SK-N-SH treated with all-trans-retinoic acid at 6 μM for 48 hours (cell line): ENCODE data around the gene MEPCE.

Experiments
- ARNTL ChIP-seq: fragments of 450-650 bp; formaldehyde crosslinking; IDR thresholded peaks from 2 replicates; pipeline ENCODE4 v1.5.0; 2020; ENCODE audit warnings: low read depth, mild to moderate bottlenecking, moderate library complexity, borderline replicate concordance
- CSDC2 ChIP-seq: fragments of 250-450 bp; sonication (Bioruptor Pico); IDR thresholded peaks from 2 replicates; pipeline ENCODE4 v1.5.0; 2020; ENCODE audit warnings: mild to moderate bottlenecking, moderate library complexity
- ISL1 ChIP-seq: fragments of 250-450 bp; sonication (Bioruptor Pico); IDR thresholded peaks from 2 replicates; pipeline ENCODE4 v2.1.2; 2022; ENCODE audit warnings: mild to moderate bottlenecking, moderate library complexity
- OSR1 ChIP-seq: fragments of 250-450 bp; sonication (Bioruptor Pico); IDR thresholded peaks from 2 replicates; pipeline ENCODE4 v1.8.0; 2022; ENCODE audit warnings: moderate library complexity, mild to moderate bottlenecking, inconsistent platforms
- RARB ChIP-seq: fragments of 250-450 bp; sonication (Bioruptor Pico); IDR thresholded peaks from 2 replicates; pipeline ENCODE4 v1.8.0; 2021; ENCODE audit warnings: mild to moderate bottlenecking, moderate library complexity
- SNAI2 ChIP-seq: fragments of 250-450 bp; sonication (Bioruptor Pico); IDR thresholded peaks from 2 replicates; pipeline ENCODE4 v1.5.0; 2020; ENCODE audit warnings: mild to moderate bottlenecking, moderate library complexity
- TOX ChIP-seq: fragments of 250-450 bp; sonication (Bioruptor Pico); IDR thresholded peaks from 2 replicates; pipeline ENCODE4 v1.8.0; 2021; ENCODE audit warnings: mild to moderate bottlenecking, moderate library complexity, borderline replicate concordance
- TSHZ2 ChIP-seq: fragments of 250-450 bp; sonication (Bioruptor Pico); IDR thresholded peaks from 2 replicates; pipeline ENCODE4 v1.5.0; 2020; ENCODE audit warnings: mild to moderate bottlenecking, moderate library complexity
- ZFP3 ChIP-seq: fragments of 250-450 bp; sonication (Bioruptor Pico); IDR thresholded peaks from 2 replicates; pipeline ENCODE4 v1.5.0; 2020; ENCODE audit warnings: mild to moderate bottlenecking, moderate library complexity
- ZNF565 ChIP-seq: fragments of 450-650 bp; formaldehyde crosslinking; conservative IDR thresholded peaks from 2 replicates; pipeline ENCODE4 v1.5.0; 2020; ENCODE audit warnings: low read depth, mild to moderate bottlenecking, moderate library complexity
- TF ChIP-seq, protein P1 (sequence below): fragments of 250-450 bp; sonication (Bioruptor Pico); IDR thresholded peaks from 2 replicates; pipeline ENCODE4 v1.5.1; 2021; ENCODE audit warnings: mild to moderate bottlenecking, moderate library complexity
- TF ChIP-seq, protein P2 (sequence below): fragments of 250-450 bp; sonication (Bioruptor Pico); IDR thresholded peaks from 2 replicates; pipeline ENCODE4 v1.8.0; 2020; ENCODE audit warnings: mild to moderate bottlenecking, moderate library complexity, borderline replicate concordance

GRCh38 chr7:100432053-100432452 lies 2.4 kb downstream of the MEPCE start:
- TF ChIP-seq, protein P1, sequence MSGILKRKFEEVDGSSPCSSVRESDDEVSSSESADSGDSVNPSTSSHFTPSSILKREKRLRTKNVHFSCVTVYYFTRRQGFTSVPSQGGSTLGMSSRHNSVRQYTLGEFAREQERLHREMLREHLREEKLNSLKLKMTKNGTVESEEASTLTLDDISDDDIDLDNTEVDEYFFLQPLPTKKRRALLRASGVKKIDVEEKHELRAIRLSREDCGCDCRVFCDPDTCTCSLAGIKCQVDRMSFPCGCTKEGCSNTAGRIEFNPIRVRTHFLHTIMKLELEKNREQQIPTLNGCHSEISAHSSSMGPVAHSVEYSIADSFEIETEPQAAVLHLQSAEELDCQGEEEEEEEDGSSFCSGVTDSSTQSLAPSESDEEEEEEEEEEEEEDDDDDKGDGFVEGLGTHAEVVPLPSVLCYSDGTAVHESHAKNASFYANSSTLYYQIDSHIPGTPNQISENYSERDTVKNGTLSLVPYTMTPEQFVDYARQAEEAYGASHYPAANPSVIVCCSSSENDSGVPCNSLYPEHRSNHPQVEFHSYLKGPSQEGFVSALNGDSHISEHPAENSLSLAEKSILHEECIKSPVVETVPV (CRISPR knock-in tag) = no peak
- TF ChIP-seq, protein P2, sequence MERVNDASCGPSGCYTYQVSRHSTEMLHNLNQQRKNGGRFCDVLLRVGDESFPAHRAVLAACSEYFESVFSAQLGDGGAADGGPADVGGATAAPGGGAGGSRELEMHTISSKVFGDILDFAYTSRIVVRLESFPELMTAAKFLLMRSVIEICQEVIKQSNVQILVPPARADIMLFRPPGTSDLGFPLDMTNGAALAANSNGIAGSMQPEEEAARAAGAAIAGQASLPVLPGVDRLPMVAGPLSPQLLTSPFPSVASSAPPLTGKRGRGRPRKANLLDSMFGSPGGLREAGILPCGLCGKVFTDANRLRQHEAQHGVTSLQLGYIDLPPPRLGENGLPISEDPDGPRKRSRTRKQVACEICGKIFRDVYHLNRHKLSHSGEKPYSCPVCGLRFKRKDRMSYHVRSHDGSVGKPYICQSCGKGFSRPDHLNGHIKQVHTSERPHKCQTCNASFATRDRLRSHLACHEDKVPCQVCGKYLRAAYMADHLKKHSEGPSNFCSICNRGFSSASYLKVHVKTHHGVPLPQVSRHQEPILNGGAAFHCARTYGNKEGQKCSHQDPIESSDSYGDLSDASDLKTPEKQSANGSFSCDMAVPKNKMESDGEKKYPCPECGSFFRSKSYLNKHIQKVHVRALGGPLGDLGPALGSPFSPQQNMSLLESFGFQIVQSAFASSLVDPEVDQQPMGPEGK (CRISPR knock-in tag) = no peak
- TF ChIP-seq ARNTL (CRISPR knock-in tag) = no peak
- no peak for TF ChIP-seq CSDC2
- no peak for TF ChIP-seq OSR1
- TF ChIP-seq TSHZ2 (CRISPR knock-in tag) = no peak
- TF ChIP-seq RARB = no peak
- no peak for TF ChIP-seq ZFP3
- TF ChIP-seq ISL1 (CRISPR knock-in tag) = no peak
- no peak for TF ChIP-seq SNAI2 (CRISPR knock-in tag)
- no peak for TF ChIP-seq TOX (CRISPR knock-in tag)
- TF ChIP-seq ZNF565 = no peak
